Measurements from ENCODE around the gene GPATCH8. TPM values are rescaled to one million over a fixed set of nuclear protein-coding genes. Genes with fewer than 3 reads are reported as not detected.

Gene GPATCH8
- polyA plus RNA-seq, 3 donors = 8.8 to 15.9 (median 14.9) TPM

DNA sequence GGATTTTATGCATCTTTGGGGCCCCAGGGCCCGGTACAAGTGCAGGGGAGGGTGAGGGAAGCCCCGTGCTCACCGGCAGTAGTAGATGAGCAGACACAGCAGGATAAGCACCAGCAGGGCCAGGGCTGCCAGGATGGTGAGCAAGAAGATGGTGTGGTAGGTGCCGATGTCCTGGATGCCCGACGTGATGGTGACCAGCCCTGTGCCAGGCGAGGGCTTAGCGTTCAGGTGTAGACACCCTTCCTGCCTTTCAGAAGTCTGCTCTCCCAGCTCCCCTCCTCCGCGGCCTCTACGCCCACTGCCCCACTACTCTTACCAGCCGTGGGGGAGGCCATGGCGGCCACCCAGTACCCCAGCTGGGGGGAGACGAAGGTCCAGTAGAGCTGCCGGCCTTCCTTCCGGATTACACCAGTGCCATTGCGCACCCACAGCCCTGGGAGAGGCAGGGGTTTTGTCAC is 147.5 kb downstream of the GPATCH8 start:
- no peak overlapping the region for H3K4me3 ChIP-seq (replicated peaks in 1 of 3; ENCODE audit: low read depth in 2 of 3, low read length in 3 of 3)
- H2AFZ ChIP-seq (ENCODE audit: insufficient read depth, low read depth, low read length, poor library complexity, severe bottlenecking) = no peak overlapping the region
- DNase-seq = no peak
- intact Hi-C loops (cut with micrococcal nuclease) = no loop called here
- no peak overlapping the region for H3K9ac ChIP-seq (ENCODE audit: insufficient read depth, low read length, poor library complexity, severe bottlenecking)
- H3K27ac ChIP-seq (ENCODE audit: low read depth in 1 of 2, low read length in 2 of 2) = no peak overlapping the region
- Mint-ChIP-seq H3K27me3 (ENCODE audit: low read depth in 3 of 3) (peaks cover 11 to 40% (median 12%) of the 10 kb centered on the region in 3 donors), H3K4me3 (peak overlapping the region in 1 of 2 donors; percentile 51), H3K27ac (peak overlapping the region in 1 of 7 donors; percentile 53), H3K4me1 (peaks cover 16% of the 10 kb centered on the region), H3K36me3 (peaks cover 24 to 26% of the 10 kb centered on the region in 2 donors), H3K9me3 (peaks cover 0 to 4% (median 0%) of the 10 kb centered on the region in 7 donors)
- H4K20me1 ChIP-seq (ENCODE audit: insufficient read depth, low read length) = peaks cover 30% of the 10 kb centered on the region
- H3K4me1 ChIP-seq (ENCODE audit: control insufficient read depth in 1 of 2, insufficient read depth in 2 of 2, low read length in 2 of 2) = peaks cover 5 to 27% of the 10 kb centered on the region in 2 donors
- 82% methylated on average over 13 of the region's 17 CpGs for WGBS (ENCODE audit: insufficient coverage)
- H3K27me3 ChIP-seq (ENCODE audit: control insufficient read depth in 2 of 2, insufficient read depth in 2 of 2, low read length in 2 of 2) = peaks cover 0 to 13% of the 10 kb centered on the region in 2 donors
- H3K4me2 ChIP-seq (replicated peaks; ENCODE audit: extremely low read depth, low read length, poor library complexity, severe bottlenecking) = no peak overlapping the region
- H3K9me3 ChIP-seq (replicated peaks in 1 of 2; ENCODE audit: control insufficient read depth in 1 of 2, insufficient read depth in 1 of 2, low read length in 2 of 2) = no peaks in the 10 kb centered on the region
- H3K36me3 ChIP-seq (replicated peaks in 1 of 2; ENCODE audit: control insufficient read depth in 1 of 2, insufficient read depth in 2 of 2, low read length in 2 of 2) = peaks cover 26 to 27% of the 10 kb centered on the region in 2 donors
- TF ChIP-seq, protein P1, sequence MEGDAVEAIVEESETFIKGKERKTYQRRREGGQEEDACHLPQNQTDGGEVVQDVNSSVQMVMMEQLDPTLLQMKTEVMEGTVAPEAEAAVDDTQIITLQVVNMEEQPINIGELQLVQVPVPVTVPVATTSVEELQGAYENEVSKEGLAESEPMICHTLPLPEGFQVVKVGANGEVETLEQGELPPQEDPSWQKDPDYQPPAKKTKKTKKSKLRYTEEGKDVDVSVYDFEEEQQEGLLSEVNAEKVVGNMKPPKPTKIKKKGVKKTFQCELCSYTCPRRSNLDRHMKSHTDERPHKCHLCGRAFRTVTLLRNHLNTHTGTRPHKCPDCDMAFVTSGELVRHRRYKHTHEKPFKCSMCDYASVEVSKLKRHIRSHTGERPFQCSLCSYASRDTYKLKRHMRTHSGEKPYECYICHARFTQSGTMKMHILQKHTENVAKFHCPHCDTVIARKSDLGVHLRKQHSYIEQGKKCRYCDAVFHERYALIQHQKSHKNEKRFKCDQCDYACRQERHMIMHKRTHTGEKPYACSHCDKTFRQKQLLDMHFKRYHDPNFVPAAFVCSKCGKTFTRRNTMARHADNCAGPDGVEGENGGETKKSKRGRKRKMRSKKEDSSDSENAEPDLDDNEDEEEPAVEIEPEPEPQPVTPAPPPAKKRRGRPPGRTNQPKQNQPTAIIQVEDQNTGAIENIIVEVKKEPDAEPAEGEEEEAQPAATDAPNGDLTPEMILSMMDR (IDR thresholded peaks at IDR 0.05) = no peak
- H3K79me2 ChIP-seq (ENCODE audit: insufficient read depth, low read length) = peaks cover under 1% of the 10 kb centered on the region

DNA sequence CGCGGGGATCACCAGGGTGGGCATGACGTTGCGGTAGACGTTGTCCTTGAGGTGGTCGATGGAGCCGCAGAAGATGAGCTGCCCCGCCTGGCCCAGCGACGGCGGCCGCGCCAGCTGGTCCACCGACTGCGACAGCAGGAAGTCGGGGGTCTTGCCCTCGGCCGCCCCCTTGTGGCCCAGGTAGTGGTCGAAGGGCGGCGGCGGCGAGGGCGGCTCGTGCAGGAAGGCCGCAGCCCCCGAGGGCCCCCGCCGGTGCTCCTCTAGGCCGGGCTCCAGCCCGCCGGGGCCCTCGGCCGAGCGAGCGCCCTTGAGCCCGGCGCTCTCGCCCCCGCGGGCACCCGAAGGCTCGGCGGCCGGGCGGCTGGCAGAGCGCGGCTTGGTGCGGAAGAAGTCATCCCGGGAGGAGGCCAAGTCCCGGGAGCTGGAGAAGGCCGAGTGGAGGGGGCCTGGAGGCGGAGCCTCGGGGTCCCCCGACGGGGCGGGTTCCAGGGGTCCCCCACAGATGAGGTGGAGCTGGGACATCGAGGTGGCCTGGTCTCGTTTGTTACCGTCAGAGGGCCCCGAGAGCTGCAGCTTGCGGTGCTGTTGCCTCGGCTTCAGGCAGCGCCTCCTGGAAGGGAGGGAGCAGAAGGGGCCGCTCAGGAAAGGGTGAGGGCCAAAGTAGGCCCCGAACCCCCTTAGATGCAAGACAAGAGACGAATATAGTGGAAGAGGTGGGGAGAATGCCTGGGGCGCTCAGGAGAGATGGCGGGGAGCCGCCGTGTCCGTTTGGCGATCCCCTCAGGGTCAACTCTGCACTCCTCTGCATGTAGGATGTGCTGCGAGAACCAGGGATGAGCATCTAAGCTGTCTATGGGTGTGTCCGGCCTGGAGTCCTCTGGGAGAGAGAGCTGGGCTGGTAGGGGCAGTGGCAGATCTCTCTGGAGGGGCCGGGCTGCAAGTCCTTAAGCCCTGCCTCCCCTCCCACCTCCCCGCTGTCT is 148.3 kb downstream of the GPATCH8 start:
- Histone ChIP-seq H3K36me3 (replicated peaks in 1 of 2; ENCODE audit: control insufficient read depth in 1 of 2, insufficient read depth in 2 of 2, low read length in 2 of 2) (peaks cover 34 to 35% of the 10 kb centered on the region in 2 donors), H3K27ac (ENCODE audit: low read depth in 1 of 2, low read length in 2 of 2) (no peak overlapping the region), H2AFZ (ENCODE audit: insufficient read depth, low read depth, low read length, poor library complexity, severe bottlenecking) (no peak overlapping the region), H3K9me3 (replicated peaks in 1 of 2; ENCODE audit: control insufficient read depth in 1 of 2, insufficient read depth in 1 of 2, low read length in 2 of 2) (no peaks in the 10 kb centered on the region), H3K79me2 (ENCODE audit: insufficient read depth, low read length) (peaks cover 8% of the 10 kb centered on the region), H4K20me1 (ENCODE audit: insufficient read depth, low read length) (peaks cover 38% of the 10 kb centered on the region), H3K27me3 (ENCODE audit: control insufficient read depth in 2 of 2, insufficient read depth in 2 of 2, low read length in 2 of 2) (peaks cover 0 to 6% of the 10 kb centered on the region in 2 donors), H3K4me2 (replicated peaks; ENCODE audit: extremely low read depth, low read length, poor library complexity, severe bottlenecking) (peak overlapping the region; percentile 41), H3K9ac (ENCODE audit: insufficient read depth, low read length, poor library complexity, severe bottlenecking) (no peak overlapping the region), H3K4me3 (replicated peaks in 1 of 3; ENCODE audit: low read depth in 2 of 3, low read length in 3 of 3) (no peak overlapping the region), H3K4me1 (ENCODE audit: control insufficient read depth in 1 of 2, insufficient read depth in 2 of 2, low read length in 2 of 2) (peaks cover 7 to 35% of the 10 kb centered on the region in 2 donors)
- DNase-seq = peak in 1 of 3 donors; percentile 43
- Mint-ChIP-seq H3K4me3 (peak overlapping the region; percentile 63 to 80), H3K36me3 (peaks cover 31 to 34% of the 10 kb centered on the region in 2 donors), H3K4me1 (peaks cover 16% of the 10 kb centered on the region), H3K27ac (peak overlapping the region in 1 of 7 donors; percentile 30), H3K9me3 (peaks cover 0 to 4% (median 0%) of the 10 kb centered on the region in 7 donors), H3K27me3 (ENCODE audit: low read depth in 3 of 3) (peaks cover 8 to 33% (median 8%) of the 10 kb centered on the region in 3 donors)
- intact Hi-C loops (cut with micrococcal nuclease) = loop anchor here in 1 of 2 donors (5.0 kb wide), 1 partner anchor 38 kb away; no protein-coding TSS in a partner anchor
- WGBS (ENCODE audit: insufficient coverage) = 60% methylated on average over 67 of the region's 77 CpGs
- TF ChIP-seq, protein P1 (IDR thresholded peaks at IDR 0.05) = peak; percentile 35
